IgD-negative memory B cell (primary cell): ENCODE results near the gene OSER1. TPM values are rescaled to one million over a fixed set of nuclear protein-coding genes. Genes with fewer than 3 reads are reported as not detected.
A peak's percentile ranks its signal among the peaks of the same experiment; 100 is the strongest.
"Not testable (repeated sequence)": the region's sequence is repeated elsewhere in the genome, so short reads cannot be mapped to it uniquely, and the experiment has no call there.

Experiments used
- H3K27ac Mint-ChIP-seq, 3 donors: one replicate each; pipeline ENCODE4 v1.8.0; 2020 to 2022; ENCODE audit warnings: mild to moderate bottlenecking in 3 of 3, mixed read lengths in 3 of 3, moderate library complexity in 1 of 3
- H3K27me3 Mint-ChIP-seq: one replicate; pipeline ENCODE4 v1.8.0; 2021; ENCODE audit warnings: mixed read lengths
- H3K36me3 Mint-ChIP-seq: one replicate; pipeline ENCODE4 v1.8.0; 2020; ENCODE audit warnings: mild to moderate bottlenecking, mixed read lengths
- H3K4me1 Mint-ChIP-seq, 3 donors: one replicate each; pipeline ENCODE4 v1.8.0; 2020 to 2022; ENCODE audit warnings: mixed read lengths in 3 of 3, mild to moderate bottlenecking in 1 of 3
- H3K4me3 Mint-ChIP-seq, 4 donors: one replicate each; pipeline ENCODE4 v1.8.0; 2020 to 2022; ENCODE audit warnings: mild to moderate bottlenecking in 4 of 4, mixed read lengths in 4 of 4, moderate library complexity in 3 of 4
- H3K9me3 Mint-ChIP-seq, 3 donors: one replicate each; pipeline ENCODE4 v1.8.0; 2020 to 2021; ENCODE audit warnings: mixed read lengths in 3 of 3, mild to moderate bottlenecking in 1 of 3
- polyA plus RNA-seq: library from polyadenylated mRNA; unstranded; fragments of 300-500 nt; fragmentation: Illumina TruSeq; gene quantifications from one replicate; pipeline ENCODE4 v1.2.3, GENCODE V29; 2021

OSER1 gene
- polyA plus RNA-seq, 1 donor from 2014 or later, result 82.1 TPM

DNA sequence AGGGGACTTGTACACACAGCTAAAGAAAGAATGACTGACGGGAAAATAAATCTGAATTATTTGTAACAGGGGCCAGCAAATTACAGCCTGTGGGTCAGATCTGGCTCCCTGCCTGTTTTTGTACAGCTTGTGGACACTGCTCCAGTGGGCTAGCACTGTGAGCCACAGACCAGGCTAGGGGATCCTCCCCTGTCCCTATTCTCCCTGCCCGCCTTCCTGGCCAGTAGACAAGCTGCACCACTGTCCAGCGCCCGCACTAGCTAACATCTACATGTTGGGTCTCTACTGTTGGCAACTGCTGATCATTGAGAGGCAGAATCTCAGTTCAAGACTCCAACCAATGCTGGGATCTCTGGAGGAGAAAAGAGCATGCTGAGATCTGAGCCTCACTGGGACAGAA, 10.7 kb downstream of the OSER1 start:
- Mint-ChIP-seq H3K4me3 (no peak overlapping the region), H3K9me3 (no peaks in the 10 kb centered on the region), H3K27ac (peak overlapping the region in 1 of 3 donors; percentile 65), H3K27me3 (no peaks in the 10 kb centered on the region), H3K36me3 (peaks cover 8% of the 10 kb centered on the region), H3K4me1 (peaks cover 7 to 19% (median 9%) of the 10 kb centered on the region in 3 donors)

DNA sequence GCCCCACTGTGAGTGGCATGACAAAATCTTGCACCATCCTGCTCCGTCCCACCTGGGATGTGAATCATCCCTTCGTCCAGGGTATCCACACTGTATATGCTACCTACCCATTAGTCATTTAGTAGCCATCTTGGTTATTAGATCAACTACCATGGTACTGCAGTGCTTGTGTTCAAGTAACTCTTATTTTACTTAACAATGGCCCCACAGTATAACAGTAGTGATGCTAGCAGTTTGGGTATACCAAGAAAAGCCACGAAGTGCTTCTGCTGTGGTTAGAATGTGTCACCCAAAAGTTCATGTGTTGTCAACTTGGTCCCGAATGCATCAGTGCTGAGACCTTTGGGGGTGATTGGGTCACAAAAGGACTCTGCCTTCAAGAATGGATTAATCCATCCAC, 11.7 kb downstream of the OSER1 start:
- H3K4me1 Mint-ChIP-seq, result peaks cover 4 to 14% (median 9%) of the 10 kb centered on the region in 3 donors
- no peak overlapping the region for H3K4me3 Mint-ChIP-seq
- H3K27ac Mint-ChIP-seq, result peak overlapping the region in 2 of 3 donors; percentile 42 to 45
- no peaks in the 10 kb centered on the region for H3K9me3 Mint-ChIP-seq
- H3K27me3 Mint-ChIP-seq, result no peaks in the 10 kb centered on the region
- H3K36me3 Mint-ChIP-seq, result peaks cover 7% of the 10 kb centered on the region

DNA sequence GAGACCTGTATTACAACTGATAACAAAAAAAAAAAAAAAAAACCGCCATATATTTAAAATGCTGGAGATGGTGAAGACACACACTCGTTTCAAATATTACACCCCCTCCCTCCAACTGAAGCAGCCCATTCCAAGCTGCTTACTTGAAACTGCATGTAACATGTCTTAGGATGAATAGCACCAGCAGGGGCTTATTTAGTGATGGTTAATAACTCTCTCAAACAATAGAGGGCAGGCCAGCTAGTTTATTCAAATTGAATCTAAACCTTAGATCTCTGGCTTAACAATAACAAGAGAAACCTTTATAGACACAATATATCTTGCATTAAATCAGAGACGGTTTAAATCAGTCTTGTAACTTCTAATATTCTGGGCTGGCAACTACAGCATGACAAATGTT, 14.3 kb downstream of the OSER1 start:
- Mint-ChIP-seq H3K9me3 (no peaks in the 10 kb centered on the region), H3K27me3 (no peaks in the 10 kb centered on the region), H3K4me3 (no peak overlapping the region), H3K27ac (peak overlapping the region in 1 of 3 donors; percentile 27), H3K4me1 (peaks cover 5 to 10% (median 6%) of the 10 kb centered on the region in 3 donors), H3K36me3 (peaks cover 4% of the 10 kb centered on the region)

DNA sequence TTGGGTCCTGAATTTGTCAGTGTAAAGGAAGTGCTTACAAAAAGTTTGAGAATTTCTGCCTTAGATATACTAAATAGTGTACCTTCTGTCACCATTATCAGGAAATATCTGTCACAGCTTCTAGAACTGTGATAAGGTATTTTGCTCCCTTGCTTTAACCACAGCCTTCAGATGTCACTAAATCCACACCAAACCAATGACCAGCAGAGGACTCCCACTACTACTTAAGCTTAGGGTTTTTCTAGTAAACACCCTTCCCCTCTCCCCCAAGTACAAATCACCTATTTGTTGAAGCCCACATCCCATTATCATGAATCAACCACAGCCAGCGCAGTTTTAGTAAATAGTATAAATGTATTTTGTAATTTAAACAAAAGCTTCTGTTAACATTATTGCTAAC, 15.0 kb downstream of the OSER1 start:
- Mint-ChIP-seq H3K27ac (no peak overlapping the region), H3K27me3 (no peaks in the 10 kb centered on the region)

DNA sequence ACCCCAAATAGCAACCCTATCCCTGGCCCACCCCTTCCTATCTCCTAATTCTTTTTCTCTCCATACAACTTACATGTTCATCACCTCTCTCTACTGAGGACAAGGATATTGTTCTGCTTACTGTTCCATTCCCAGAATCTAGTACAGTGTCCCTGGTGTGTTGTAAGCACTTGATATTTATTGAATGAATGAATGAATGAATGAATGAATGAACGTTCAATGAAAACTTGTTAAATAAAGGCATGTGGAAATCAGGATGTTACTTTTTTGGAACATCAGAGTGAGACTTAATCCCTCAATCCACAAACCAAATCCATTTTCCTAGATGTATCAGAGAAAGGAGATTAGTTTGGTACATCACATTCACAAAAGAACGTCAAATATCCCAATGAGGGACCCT, 16.8 kb downstream of the OSER1 start:
- no peaks in the 10 kb centered on the region for H3K36me3 Mint-ChIP-seq
- H3K27ac Mint-ChIP-seq, result peak overlapping the region in 1 of 3 donors; percentile 5
- H3K4me1 Mint-ChIP-seq, result peaks cover 0 to 7% (median 3%) of the 10 kb centered on the region in 3 donors

More for the DNA sequence above, 15.0 kb downstream of the OSER1 start:
- peaks cover 3 to 5% (median 4%) of the 10 kb centered on the region in 3 donors for H3K4me1 Mint-ChIP-seq
- no peaks in the 10 kb centered on the region for H3K9me3 Mint-ChIP-seq
- no peak overlapping the region for H3K4me3 Mint-ChIP-seq
- peaks cover 4% of the 10 kb centered on the region for H3K36me3 Mint-ChIP-seq

DNA sequence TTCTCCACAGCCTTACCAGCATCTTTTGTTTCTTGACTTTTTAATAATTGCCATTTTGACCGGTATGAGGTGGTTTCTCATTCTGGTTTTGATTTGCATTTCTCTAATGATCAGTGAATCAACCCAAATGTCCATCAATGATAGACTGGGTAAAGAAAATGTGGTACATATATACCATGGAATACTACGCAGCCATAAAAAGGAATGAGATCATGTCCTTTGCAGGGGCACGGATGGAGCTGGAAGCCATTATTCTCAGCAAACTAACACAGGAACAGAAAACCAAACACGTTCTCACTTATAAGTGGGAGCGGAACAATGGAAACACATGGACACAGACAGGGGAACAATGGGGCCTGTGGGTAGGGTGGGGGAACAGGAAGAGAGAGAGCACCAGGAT, 18.9 kb downstream of the OSER1 start:
- not testable (repeated sequence) for H3K9me3 Mint-ChIP-seq, H3K36me3 Mint-ChIP-seq, H3K4me3 Mint-ChIP-seq, H3K27ac Mint-ChIP-seq
- H3K4me1 Mint-ChIP-seq, result peaks cover 0 to 21% (median 6%) of the 10 kb centered on the region in 3 donors
- peaks cover 15% of the 10 kb centered on the region for H3K27me3 Mint-ChIP-seq

More for the DNA sequence above, 16.8 kb downstream of the OSER1 start:
- Mint-ChIP-seq H3K27me3 (no peaks in the 10 kb centered on the region), H3K4me3 (no peak overlapping the region), H3K9me3 (no peaks in the 10 kb centered on the region)

DNA sequence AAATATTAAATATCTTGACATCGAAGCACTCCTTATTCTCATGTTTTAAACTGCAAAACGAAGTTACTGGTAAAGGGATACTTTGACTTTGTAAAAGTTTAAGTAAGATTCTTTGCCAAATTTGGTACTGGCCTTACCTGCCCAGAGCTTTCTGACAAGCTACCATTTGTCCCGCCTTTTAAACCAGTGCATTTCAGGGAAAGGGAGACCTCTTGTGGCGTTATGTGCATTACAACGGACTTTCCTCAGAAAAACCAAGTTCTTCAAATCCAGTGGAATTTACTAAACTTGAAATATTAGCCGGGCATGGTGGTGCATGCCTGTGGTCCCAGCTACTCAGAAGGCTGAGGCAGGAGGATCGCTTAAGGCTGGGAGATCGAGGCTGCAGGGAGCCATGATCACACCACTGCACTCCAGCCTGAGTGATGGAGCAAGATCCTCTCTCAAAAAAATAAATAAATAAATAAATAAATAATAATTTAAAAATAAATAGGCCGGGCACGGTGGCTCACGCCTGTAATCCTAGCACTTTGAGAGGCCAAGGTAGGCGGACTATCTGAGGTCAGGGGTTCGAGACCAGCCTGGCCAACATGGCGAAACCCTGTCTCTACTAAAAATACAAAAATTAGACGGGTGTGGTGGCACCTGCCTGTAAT, 20.2 kb downstream of the OSER1 start:
- peaks cover 0 to 19% (median 9%) of the 10 kb centered on the region in 3 donors for H3K4me1 Mint-ChIP-seq
- not testable (repeated sequence) for H3K36me3 Mint-ChIP-seq, H3K9me3 Mint-ChIP-seq, H3K27ac Mint-ChIP-seq
- H3K27me3 Mint-ChIP-seq, result peaks cover 20% of the 10 kb centered on the region
- peak overlapping the region in 1 of 4 donors; percentile 29 for H3K4me3 Mint-ChIP-seq

DNA sequence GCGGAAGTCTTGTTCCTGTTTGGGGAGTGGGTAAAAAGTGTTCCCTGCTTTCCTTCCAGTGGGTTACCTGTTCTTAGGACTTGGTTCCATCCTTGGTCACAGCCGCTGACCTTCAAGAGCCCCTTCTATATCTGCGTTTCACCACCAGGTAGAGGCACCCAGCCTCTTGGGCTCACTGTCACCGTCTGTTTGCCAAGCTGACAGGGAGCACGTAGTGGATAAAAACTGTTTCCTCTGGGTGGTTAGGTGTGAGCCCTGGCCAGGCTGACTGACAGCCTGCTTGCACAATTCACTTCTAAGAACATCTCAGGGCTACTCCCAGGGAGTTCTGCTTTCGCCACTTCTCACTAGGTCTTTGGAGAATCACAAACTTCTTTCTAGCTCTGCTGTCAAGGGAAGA, 21.8 kb downstream of the OSER1 start:
- Mint-ChIP-seq H3K27ac (no peak overlapping the region), H3K27me3 (peaks cover 25% of the 10 kb centered on the region), H3K4me1 (peaks cover 0 to 19% (median 9%) of the 10 kb centered on the region in 3 donors), H3K4me3 (no peak overlapping the region), H3K9me3 (no peaks in the 10 kb centered on the region), H3K36me3 (peaks cover 4% of the 10 kb centered on the region)

DNA sequence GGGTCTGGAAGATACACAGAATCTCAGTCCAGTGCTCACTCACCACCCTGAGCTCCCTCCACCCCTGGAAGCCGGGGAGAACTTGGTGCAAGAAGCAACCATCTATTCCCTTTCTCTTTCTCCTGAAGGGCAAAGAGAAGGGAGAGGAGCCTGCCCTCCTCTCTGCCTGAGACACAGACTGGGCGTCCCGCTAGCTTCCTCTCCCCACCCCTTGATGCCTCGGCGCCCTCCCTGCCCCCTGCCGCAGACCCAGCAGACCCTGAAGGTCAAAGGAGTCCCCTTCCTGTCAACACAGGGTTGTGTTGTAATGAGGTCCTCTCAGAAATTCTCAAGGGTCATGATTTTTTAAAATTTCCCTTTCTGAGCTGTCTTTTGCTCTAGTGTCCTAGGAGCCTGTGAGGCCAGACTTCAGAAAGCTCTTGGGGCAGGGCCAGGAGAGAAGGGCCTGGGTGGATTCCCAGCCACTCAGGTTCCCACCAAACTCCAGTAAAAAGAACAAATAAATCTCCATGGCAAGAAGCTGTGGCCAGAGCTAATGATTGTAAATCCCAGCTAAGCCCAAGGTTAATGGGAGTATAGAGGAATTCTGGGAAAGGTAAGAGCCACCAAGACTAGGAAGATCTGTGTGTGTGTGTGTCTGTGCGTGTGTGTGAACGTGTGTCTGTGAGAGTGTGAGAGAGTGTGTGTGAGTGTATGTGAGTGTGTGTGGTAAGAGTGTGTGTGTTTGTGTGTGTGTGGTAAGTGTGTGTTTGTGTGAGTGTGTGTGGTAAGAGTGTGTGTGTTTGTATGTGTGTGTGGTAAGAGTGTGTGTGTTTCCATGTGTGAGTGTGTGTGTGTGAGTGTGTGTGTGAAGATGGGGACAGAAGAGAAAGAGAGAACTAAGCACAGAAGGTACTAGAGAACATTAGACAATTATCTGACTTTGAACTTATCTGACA, 22.5 kb downstream of the OSER1 start:
- Mint-ChIP-seq H3K27me3 (peaks cover 25% of the 10 kb centered on the region), H3K9me3 (no peaks in the 10 kb centered on the region), H3K36me3 (peaks cover 4% of the 10 kb centered on the region), H3K4me3 (peak overlapping the region in 2 of 4 donors; percentile 30 to 61), H3K27ac (no peak overlapping the region), H3K4me1 (peaks cover 0 to 19% (median 6%) of the 10 kb centered on the region in 3 donors)

DNA sequence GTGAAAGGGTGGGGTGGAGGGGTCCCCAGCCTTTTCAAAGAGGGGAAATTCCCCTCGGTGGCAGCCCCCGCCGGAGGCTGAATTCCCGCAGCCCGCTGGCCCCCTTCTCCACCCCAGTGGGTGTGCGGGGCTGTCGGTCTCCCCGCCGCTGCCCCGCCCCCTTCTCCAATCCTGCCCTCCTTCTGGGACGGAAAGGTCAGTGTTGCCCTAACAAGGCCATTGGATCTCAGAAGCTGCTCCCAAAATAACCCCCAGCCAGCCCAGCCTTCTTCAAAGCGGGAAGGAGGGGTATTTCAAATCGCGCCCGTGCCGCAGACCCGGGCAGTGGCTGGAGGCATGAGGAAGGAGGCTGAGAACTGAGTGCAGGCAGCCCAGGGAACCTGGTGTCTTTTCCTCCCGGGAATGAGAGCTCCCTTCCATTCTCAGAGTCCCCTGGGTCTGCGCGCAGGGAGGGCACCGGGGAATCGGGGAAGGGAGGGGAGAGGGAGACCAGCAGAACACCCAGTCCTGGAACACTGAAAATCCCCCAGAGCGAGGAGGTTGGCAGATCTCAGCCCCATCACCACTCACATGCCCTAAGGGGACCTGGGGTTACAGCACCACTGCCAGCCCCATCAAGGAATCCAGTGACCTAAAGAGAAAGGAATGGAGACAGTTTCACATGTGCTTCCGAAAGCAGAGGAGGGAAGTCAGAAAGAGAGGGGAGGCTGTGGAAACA, 23.4 kb downstream of the OSER1 start, which contains the start of gene JPH2:
Gene JPH2, minus strand, starts transcription at position 135 of the 718 bp plus-strand sequence. CDS start 483 bp downstream, outside the sequence.
- Mint-ChIP-seq H3K4me1 (peaks cover 0 to 19% (median 6%) of the 10 kb centered on the region in 3 donors), H3K27ac (no peak within 1 kb of the TSS), H3K36me3 (peaks cover 4% of the 10 kb centered on the region), H3K4me3 (peak within 1 kb of the TSS in 3 of 4 donors; percentile 28 to 86 (median 30)), H3K9me3 (no peaks in the 10 kb centered on the region), H3K27me3 (peaks cover 28% of the 10 kb centered on the region)

DNA sequence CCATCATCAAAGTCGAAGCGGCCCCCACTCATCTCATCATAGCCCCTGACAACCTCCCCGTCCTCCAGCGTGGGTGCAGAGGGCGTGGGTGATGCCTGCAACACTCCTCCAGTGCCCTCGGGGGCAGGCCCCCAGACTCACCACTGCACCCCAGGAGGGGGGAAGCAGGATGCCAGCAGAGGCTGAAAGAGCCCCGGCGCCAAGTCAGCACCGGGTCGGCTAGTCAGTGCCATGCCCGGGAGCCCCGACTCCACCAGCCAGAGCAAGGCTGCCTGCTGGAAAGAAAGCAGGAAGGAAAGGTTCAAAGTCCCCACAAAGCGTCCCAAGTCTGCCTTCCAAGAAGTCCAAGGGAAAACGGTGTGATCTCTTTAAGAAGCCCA, 23.9 kb downstream of the OSER1 start:
- H3K9me3 Mint-ChIP-seq, result no peaks in the 10 kb centered on the region
- H3K27me3 Mint-ChIP-seq, result peaks cover 29% of the 10 kb centered on the region
- H3K4me3 Mint-ChIP-seq, result peak overlapping the region in 1 of 4 donors; percentile 28
- H3K4me1 Mint-ChIP-seq, result peaks cover 0 to 19% (median 6%) of the 10 kb centered on the region in 3 donors
- H3K27ac Mint-ChIP-seq, result no peak overlapping the region
- peaks cover 4% of the 10 kb centered on the region for H3K36me3 Mint-ChIP-seq

DNA sequence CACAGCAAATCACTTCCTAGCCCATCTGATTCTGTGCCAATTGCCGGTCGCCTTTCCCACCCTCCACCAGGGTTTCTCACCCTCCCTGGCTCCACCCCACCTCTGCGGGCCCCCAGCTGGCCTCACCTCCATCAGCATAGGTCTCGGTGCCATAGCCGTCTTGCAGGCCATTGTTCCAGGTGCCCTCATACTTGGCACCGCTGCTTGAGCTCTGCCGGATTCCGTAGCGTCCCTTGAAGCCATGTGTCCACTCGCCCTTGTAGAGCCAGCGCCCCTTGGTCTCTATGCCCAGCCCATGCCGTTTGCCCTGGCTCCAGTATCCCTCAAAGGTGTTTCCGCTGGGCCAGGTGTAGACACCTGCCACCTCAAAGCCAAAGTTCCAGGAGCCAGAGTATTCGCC, 24.4 kb downstream of the OSER1 start:
- Mint-ChIP-seq H3K27ac (no peak overlapping the region), H3K27me3 (peaks cover 29% of the 10 kb centered on the region), H3K4me1 (peaks cover 0 to 19% (median 6%) of the 10 kb centered on the region in 3 donors), H3K9me3 (no peaks in the 10 kb centered on the region), H3K4me3 (no peak overlapping the region), H3K36me3 (peaks cover 4% of the 10 kb centered on the region)

DNA sequence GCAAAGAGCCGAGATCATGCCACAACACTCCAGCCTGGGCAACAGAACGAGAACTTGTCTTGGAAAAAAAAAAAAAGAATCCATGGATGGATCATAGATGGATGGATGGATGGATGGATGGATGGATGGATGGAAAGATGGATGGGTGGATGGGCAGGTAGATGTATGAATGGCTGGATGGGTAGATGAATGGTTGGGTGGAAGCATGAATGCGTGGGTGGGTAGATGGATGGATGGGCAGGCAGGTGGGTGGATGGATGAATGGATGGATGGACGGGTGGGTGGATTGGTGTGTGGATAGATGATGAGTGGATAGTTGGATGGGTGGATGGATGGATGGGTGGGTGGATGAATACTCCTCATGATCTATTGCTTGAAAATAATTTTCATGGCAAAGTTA, 25.0 kb downstream of the OSER1 start:
- Mint-ChIP-seq H3K4me3 (no peak overlapping the region), H3K27me3 (peaks cover 29% of the 10 kb centered on the region), H3K27ac (no peak overlapping the region), H3K9me3 (no peaks in the 10 kb centered on the region), H3K4me1 (peaks cover 0 to 19% (median 6%) of the 10 kb centered on the region in 3 donors), H3K36me3 (peaks cover 4% of the 10 kb centered on the region)

DNA sequence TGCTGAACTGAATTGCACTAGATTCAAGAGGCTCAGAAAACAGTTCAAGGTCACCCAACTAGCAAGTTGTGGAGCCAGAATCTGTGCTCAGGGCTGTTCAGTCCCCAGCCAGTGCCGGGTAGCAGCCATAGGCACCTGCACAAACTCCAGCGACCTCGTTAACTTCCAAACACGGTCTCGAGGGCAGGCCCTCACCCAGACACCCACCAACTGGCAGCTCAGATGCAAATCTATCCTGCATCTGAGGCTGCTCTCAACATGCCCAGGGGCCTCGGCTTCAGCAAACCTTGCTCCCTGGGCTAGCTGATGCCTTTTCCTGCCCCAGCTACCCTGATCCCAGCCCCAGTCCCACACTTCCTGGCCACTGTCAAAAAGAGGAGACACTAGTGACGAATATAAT, 27.3 kb downstream of the OSER1 start:
- Mint-ChIP-seq H3K9me3 (no peaks in the 10 kb centered on the region), H3K27ac (no peak overlapping the region), H3K4me1 (peaks cover 0 to 13% (median 6%) of the 10 kb centered on the region in 3 donors), H3K36me3 (peaks cover 4% of the 10 kb centered on the region), H3K4me3 (peak overlapping the region in 1 of 4 donors; percentile 9), H3K27me3 (peaks cover 29% of the 10 kb centered on the region)

DNA sequence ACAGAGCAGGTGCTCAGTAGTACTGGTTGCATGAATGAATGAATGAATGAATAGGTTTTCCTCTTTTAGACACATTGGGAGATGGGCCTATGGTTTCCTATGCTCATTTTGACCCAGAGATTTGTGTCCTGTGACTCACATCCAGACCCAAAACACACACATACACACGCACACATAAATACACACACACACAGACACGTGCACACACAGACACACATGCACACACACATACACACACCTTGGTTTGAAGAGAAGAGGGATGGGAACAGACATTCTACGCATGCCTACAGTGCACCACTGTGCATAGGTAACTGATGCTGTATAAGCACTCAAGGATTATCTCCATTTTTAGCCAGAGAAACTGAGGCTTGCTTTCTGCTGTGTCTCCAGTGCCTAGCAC, 27.7 kb downstream of the OSER1 start:
- H3K27ac Mint-ChIP-seq, result no peak overlapping the region
- H3K4me1 Mint-ChIP-seq, result peaks cover 0 to 9% (median 6%) of the 10 kb centered on the region in 3 donors
- H3K27me3 Mint-ChIP-seq, result peaks cover 26% of the 10 kb centered on the region
- no peak overlapping the region for H3K4me3 Mint-ChIP-seq
- H3K36me3 Mint-ChIP-seq, result peaks cover 4% of the 10 kb centered on the region
- H3K9me3 Mint-ChIP-seq, result no peaks in the 10 kb centered on the region
